GM12873 (cell line): ENCODE data around the gene CCM2.

Experiments used
- CTCF ChIP-seq: IDR thresholded peaks from 2 replicates; pipeline ENCODE4 v1.5.1; 2012; ENCODE audit warnings: low read depth, mild to moderate bottlenecking, moderate library complexity, low read length, control low read depth; ENCODE audit not compliant: insufficient read depth; ENCODE audit errors: missing control alignments

CCM2 gene

GRCh38 chr7:45073786-45074527, 74.0 kb downstream of the CCM2 start:
- no peak for TF ChIP-seq CTCF

- no peak for TF ChIP-seq CTCF
Observed at GRCh38 chr7:45074528-45075354, 74.7 kb downstream of the CCM2 start.

- TF ChIP-seq CTCF = no peak
Observed at GRCh38 chr7:45075355-45075644, 75.3 kb downstream of the CCM2 start.

GRCh38 chr7:45075871-45076796, 76.1 kb downstream of the CCM2 start:
- TF ChIP-seq CTCF = no peak

- no peak for TF ChIP-seq CTCF
Observed at GRCh38 chr7:45076946-45077345, 76.9 kb downstream of the CCM2 start.

GRCh38 chr7:45077579-45077978, 77.6 kb downstream of the CCM2 start:
- TF ChIP-seq CTCF = no peak

GRCh38 chr7:45078125-45078681, 78.2 kb downstream of the CCM2 start:
- TF ChIP-seq CTCF = no peak
